Tibial nerve (tissue), 4 donors: Measurements from ENCODE around the gene ENTPD1. TPM values are rescaled to one million over a fixed set of nuclear protein-coding genes. Genes with fewer than 3 reads are reported as not detected.
"Not testable (repeated sequence)": the region's sequence is repeated elsewhere in the genome, so short reads cannot be mapped to it uniquely, and the experiment has no call there.

Source experiments
- DNase-seq, 2 donors: peaks; one replicate each; pipeline ENCODE4 v3.0.0-alpha.2; 2019; ENCODE audit warnings: low spot score in 2 of 2
- H3K27ac ChIP-seq, 4 donors: fragments of 200-600 bp; sonication (generic) in 3 of 4; one replicate each; pipeline ENCODE4 v1.5.1; 2017 to 2019; ENCODE audit warnings: mild to moderate bottlenecking in 1 of 4
- H3K27me3 ChIP-seq, 2 donors: fragments of 200-600 bp; sonication (generic) in 1 of 2; one replicate each; pipeline versions ENCODE4 v1.5.1 to v1.6.0; 2017 to 2019
- H3K36me3 ChIP-seq, 3 donors: fragments of 200-600 bp; sonication (generic); one replicate each; pipeline ENCODE4 v1.5.1; 2018 to 2019
- H3K4me1 ChIP-seq, 4 donors: fragments of 200-600 bp; sonication (generic) in 3 of 4; one replicate each; pipeline ENCODE4 v1.5.1; 2017 to 2019
- H3K4me3 ChIP-seq, 4 donors: fragments of 200-600 bp; sonication (generic) in 3 of 4; one replicate each; pipeline ENCODE4 v1.5.1; 2017 to 2019; ENCODE audit warnings: mild to moderate bottlenecking in 1 of 4, moderate library complexity in 1 of 4
- H3K9me3 ChIP-seq, 4 donors: fragments of 200-600 bp; sonication (generic) in 3 of 4; one replicate each; pipeline ENCODE4 v1.5.1; 2017 to 2019
- CTCF ChIP-seq, 5 experiments: fragments of 200-600 bp in 3 of 5; fragments of 450-650 bp in 2 of 5; sonication (generic) in 3 of 5; IDR thresholded peaks; one replicate each; pipeline ENCODE4 v1.5.1; 2016 to 2019; ENCODE audit warnings: antibody characterized with exemption in 5 of 5, mild to moderate bottlenecking in 3 of 5, moderate library complexity in 2 of 5
- EP300 ChIP-seq, 2 donors: sonication (generic); formaldehyde crosslinking; IDR thresholded peaks; one replicate each; pipeline ENCODE4 v1.6.1; 2017; ENCODE audit warnings: antibody characterized with exemption in 2 of 2, mild to moderate bottlenecking in 1 of 2
- POLR2A ChIP-seq, 2 donors: fragments of 450-650 bp; IDR thresholded peaks; one replicate each; pipeline ENCODE4 v1.6.1; 2017; ENCODE audit warnings: antibody characterized with exemption in 2 of 2, mild to moderate bottlenecking in 2 of 2, moderate library complexity in 2 of 2
- WGBS, 2 donors: methylation state at CpG; one replicate each; pipeline ENCODE4 v1.1.5; 2018; 5-methylcytosine and 5-hydroxymethylcytosine counted together
- total RNA-seq, 4 donors: library from RNA; depleted of rRNA; stranded (reverse); fragments of >200 nt; gene quantifications; one replicate each; pipeline ENCODE4 v1.1.0, GENCODE V29; 2016

ENTPD1 gene
- total RNA-seq, 4 donors from 2014 or later = 12.6 to 33.0 (median 26.1) TPM

GRCh38 chr10:95716866-95717265, 39.1 kb upstream of the ENTPD1 start:
- no peaks in the 10 kb centered on the region for H3K27me3 ChIP-seq
- no peaks in the 10 kb centered on the region for H3K36me3 ChIP-seq
- H3K4me3 ChIP-seq = no peak overlapping the region
- no peak for DNase-seq
- 69 to 77% methylated on average over 2 of the region's 2 CpGs for WGBS, 2 donors
- no peak overlapping the region for H3K27ac ChIP-seq
- H3K4me1 ChIP-seq = no peaks in the 10 kb centered on the region
- no peak for TF ChIP-seq EP300 (IDR thresholded peaks at IDR 0.05)
- no peak for TF ChIP-seq POLR2A (IDR thresholded peaks at IDR 0.05)
- no peak for TF ChIP-seq CTCF (IDR thresholded peaks at IDR 0.05)
- no peaks in the 10 kb centered on the region for H3K9me3 ChIP-seq

GRCh38 chr10:95720745-95721144, 35.2 kb upstream of the ENTPD1 start:
- H3K9me3 ChIP-seq = peaks cover 0 to 20% (median 0%) of the 10 kb centered on the region in 4 donors
- H3K4me3 ChIP-seq, H3K27ac ChIP-seq, DNase-seq, H3K36me3 ChIP-seq, H3K4me1 ChIP-seq, H3K27me3 ChIP-seq: not testable (repeated sequence)
- 85 to 92% methylated on average over 7 of the region's 7 CpGs for WGBS, 2 donors

GRCh38 chr10:95722496-95722895, 33.5 kb upstream of the ENTPD1 start:
- 81 to 83% methylated on average over 4 of the region's 4 CpGs for WGBS, 2 donors
- not testable (repeated sequence) for H3K36me3 ChIP-seq

GRCh38 chr10:95728526-95728925, 27.4 kb upstream of the ENTPD1 start:
- H3K4me3 ChIP-seq = no peak overlapping the region
- no peak for DNase-seq
- peaks cover 0 to 6% (median 0%) of the 10 kb centered on the region in 4 donors for H3K4me1 ChIP-seq
- 50 to 57% methylated on average over 4 of the region's 4 CpGs for WGBS, 2 donors
- TF ChIP-seq CTCF (IDR thresholded peaks at IDR 0.05) = no peak
- TF ChIP-seq EP300 (IDR thresholded peaks at IDR 0.05) = peak in 1 of 2 donors; percentile 30
- H3K36me3 ChIP-seq = no peaks in the 10 kb centered on the region
- H3K9me3 ChIP-seq = peaks cover 0 to 33% (median 0%) of the 10 kb centered on the region in 4 donors
- no peaks in the 10 kb centered on the region for H3K27me3 ChIP-seq
- no peak overlapping the region for H3K27ac ChIP-seq

More at GRCh38 chr10:95722496-95722895, 33.5 kb upstream of the ENTPD1 start:
- H3K4me1 ChIP-seq, DNase-seq, H3K27me3 ChIP-seq, H3K4me3 ChIP-seq, H3K27ac ChIP-seq: not testable (repeated sequence)
- H3K9me3 ChIP-seq = peaks cover 0 to 20% (median 0%) of the 10 kb centered on the region in 4 donors

- Histone ChIP-seq H3K9me3 (peaks cover 0 to 26% (median 0%) of the 10 kb centered on the region in 4 donors), H3K36me3 (no peaks in the 10 kb centered on the region), H3K27me3 (no peaks in the 10 kb centered on the region), H3K4me3 (no peak overlapping the region), H3K27ac (peak overlapping the region in 2 of 4 donors; percentile 44 to 52), H3K4me1 (peaks cover 0 to 6% (median 0%) of the 10 kb centered on the region in 4 donors)
- no peak for DNase-seq
- TF ChIP-seq CTCF (IDR thresholded peaks at IDR 0.05) (no peak), EP300 (IDR thresholded peaks at IDR 0.05) (peak in 1 of 2 donors; percentile 21)
- 40 to 48% methylated on average over 3 of the region's 3 CpGs for WGBS, 2 donors
Observed at GRCh38 chr10:95729323-95730055, 26.5 kb upstream of the ENTPD1 start.

GRCh38 chr10:95730233-95730632, 25.7 kb upstream of the ENTPD1 start:
- Histone ChIP-seq H3K27ac (peak overlapping the region in 2 of 4 donors; percentile 44 to 52), H3K27me3 (no peaks in the 10 kb centered on the region), H3K9me3 (peaks cover 0 to 18% (median 0%) of the 10 kb centered on the region in 4 donors), H3K4me3 (no peak overlapping the region), H3K4me1 (peaks cover 0 to 6% (median 0%) of the 10 kb centered on the region in 4 donors), H3K36me3 (no peaks in the 10 kb centered on the region)
- 74 to 82% methylated on average over 1 of the region's 1 CpG for WGBS, 2 donors
- no peak for TF ChIP-seq CTCF (IDR thresholded peaks at IDR 0.05)
- no peak for TF ChIP-seq POLR2A (IDR thresholded peaks at IDR 0.05)
- no peak for TF ChIP-seq EP300 (IDR thresholded peaks at IDR 0.05)
- no peak for DNase-seq

- DNase-seq, H3K4me1 ChIP-seq, H3K27ac ChIP-seq, H3K27me3 ChIP-seq, H3K36me3 ChIP-seq, H3K4me3 ChIP-seq: not testable (repeated sequence)
- peaks cover 0 to 17% (median 0%) of the 10 kb centered on the region in 4 donors for H3K9me3 ChIP-seq
- 95% methylated on average over 6 of the region's 6 CpGs for WGBS, 2 donors
Observed at GRCh38 chr10:95732907-95733306, 23.1 kb upstream of the ENTPD1 start.
